HAP-1 (cell line): ENCODE data around the gene TTC32.

Experiments used
- DNase-seq, 2 experiments: peaks; one replicate each; pipeline ENCODE4 v3.0.0-alpha.2; 2016 to 2020; ENCODE audit warnings: low spot score in 2 of 2
- H3K27me3 ChIP-seq: fragments of 250-450 bp; sonication (Bioruptor Pico); 2 replicates; pipeline ENCODE4 v1.5.1; 2020; ENCODE audit warnings: low read depth, mild to moderate bottlenecking, moderate library complexity
- H3K36me3 ChIP-seq: fragments of 250-450 bp; sonication (Bioruptor Pico); replicated peaks from 2 replicates; pipeline ENCODE4 v1.5.1; 2020; ENCODE audit warnings: mild to moderate bottlenecking
- H3K4me1 ChIP-seq: fragments of 250-450 bp; sonication (Bioruptor Pico); 2 replicates; pipeline ENCODE4 v1.5.1; 2020; ENCODE audit warnings: mild to moderate bottlenecking
- H3K4me3 ChIP-seq: fragments of 250-450 bp; sonication (Bioruptor Pico); 2 replicates; pipeline ENCODE4 v1.5.1; 2020; ENCODE audit warnings: mild to moderate bottlenecking, moderate library complexity
- H3K9me3 ChIP-seq: fragments of 250-450 bp; sonication (Bioruptor Pico); 2 replicates; pipeline ENCODE4 v1.5.1; 2020; ENCODE audit warnings: mild to moderate bottlenecking, moderate library complexity
- in situ Hi-C: fragments of 300-500 bp; cut with MboI; formaldehyde crosslinking; loops from 3 replicates; pipeline ENCODE4 v1.14.3; 2020; ENCODE audit warnings: low sequenced_read_pairs, inconsistent platforms, mixed read lengths

TTC32 gene

DNA sequence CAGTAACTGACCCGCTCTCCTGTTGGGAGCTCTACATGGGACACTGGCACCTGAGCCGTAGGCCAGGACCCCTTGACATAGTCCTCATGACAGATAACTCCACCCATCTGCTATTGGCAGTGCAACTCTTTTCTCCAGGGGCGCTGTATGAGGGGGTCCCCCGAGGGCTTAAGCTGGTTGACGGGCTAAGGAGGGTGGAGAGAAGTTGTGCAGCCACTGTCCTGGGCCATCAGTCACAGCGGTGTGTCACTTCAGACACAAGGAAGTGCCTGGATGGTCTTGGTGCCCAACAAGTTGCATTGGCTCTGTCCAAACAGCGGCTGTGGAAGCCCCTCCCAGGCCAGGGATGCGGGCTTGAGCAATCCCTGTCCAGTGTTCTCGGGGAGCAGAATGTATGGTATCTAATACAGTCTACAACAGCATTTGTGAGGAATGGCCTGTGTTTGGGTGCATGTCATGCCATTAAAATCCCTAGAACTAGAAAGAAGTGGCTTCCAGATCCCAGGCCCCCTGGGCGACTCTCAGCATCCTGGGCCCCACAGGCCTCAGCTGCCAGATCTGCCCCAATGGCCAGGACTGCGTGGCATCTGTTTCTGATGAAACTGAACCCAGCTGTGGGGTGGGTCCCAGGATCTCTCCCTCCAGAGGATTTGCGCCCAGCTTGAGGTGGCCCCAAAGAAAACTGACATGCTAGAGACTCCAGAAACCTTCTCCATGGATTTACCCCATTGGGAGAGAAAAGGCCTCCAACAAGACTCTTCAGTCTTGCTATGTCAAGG lies 23.3 kb downstream of the TTC32 start:
- H3K4me1 ChIP-seq: no peaks in the 10 kb centered on the region
- in situ Hi-C loops: no loop called here
- H3K36me3 ChIP-seq: no peaks in the 10 kb centered on the region
- H3K27me3 ChIP-seq: no peaks in the 10 kb centered on the region
- H3K9me3 ChIP-seq: no peaks in the 10 kb centered on the region
- H3K4me3 ChIP-seq: no peak overlapping the region
- no peak for DNase-seq

DNA sequence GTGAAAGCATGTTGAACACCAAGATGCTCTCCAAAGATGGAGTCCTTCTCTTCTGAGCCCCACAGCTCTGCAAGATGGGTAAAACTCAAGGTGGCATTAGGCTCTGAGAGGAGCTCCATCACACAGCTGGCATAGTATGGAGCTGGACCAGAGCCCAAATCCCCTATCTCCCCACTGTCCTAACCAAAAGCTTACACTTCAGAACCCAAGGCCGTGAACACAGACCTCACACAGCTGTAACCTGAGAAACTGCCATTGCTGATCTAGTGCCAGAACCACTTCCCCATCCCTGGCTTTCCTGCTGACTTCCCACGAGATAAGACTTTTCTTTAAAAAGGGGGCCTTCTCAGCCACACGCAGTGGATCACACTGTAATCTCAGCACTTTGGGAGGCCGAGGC lies 25.0 kb downstream of the TTC32 start:
- Histone ChIP-seq H3K36me3 (no peaks in the 10 kb centered on the region), H3K4me3 (no peak overlapping the region), H3K4me1 (no peaks in the 10 kb centered on the region), H3K9me3 (no peaks in the 10 kb centered on the region), H3K27me3 (no peaks in the 10 kb centered on the region)
- in situ Hi-C loops: no loop called here
- DNase-seq: no peak

DNA sequence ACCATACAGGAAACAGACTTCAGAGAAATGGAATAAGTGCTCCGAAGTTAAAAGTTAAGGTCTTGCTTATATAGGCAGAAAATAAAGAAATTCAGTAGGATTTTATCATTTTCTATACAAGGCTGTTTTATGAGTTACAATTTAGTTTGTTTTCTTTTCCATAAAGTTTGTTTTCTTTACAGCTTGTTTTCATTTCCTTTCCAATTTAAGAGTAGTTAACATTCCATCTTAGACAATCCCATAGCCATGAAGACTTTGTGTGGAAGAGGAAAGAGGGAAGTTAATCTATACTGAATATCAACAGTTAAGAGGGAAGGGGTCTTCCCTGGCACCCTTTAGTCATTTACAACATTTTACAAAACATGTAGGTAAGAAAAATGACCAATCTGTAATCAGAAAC lies 26.5 kb downstream of the TTC32 start:
- Histone ChIP-seq H3K27me3 (no peaks in the 10 kb centered on the region), H3K9me3 (no peaks in the 10 kb centered on the region), H3K36me3 (no peaks in the 10 kb centered on the region), H3K4me3 (no peak overlapping the region), H3K4me1 (no peaks in the 10 kb centered on the region)
- no peak for DNase-seq
- in situ Hi-C loops: no loop called here

DNA sequence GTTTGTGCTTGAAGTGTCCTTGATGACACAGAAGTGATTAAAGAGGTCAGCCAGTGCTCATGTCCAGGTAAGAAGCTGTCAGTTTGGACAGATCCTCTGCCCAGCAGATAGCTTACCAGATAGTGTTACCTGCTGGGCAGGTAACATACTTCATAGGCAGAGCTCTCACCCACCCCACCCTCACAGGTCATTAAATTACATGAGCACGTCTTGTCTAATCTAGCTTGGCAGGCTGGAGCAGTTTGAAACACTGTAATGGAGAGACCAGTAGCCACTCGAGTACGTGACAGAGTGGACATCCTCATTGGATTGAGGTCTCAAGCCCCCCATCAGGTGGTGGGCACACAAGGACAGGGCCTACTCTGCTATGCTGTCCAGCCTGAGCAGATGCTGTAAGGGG lies 27.1 kb downstream of the TTC32 start:
- Histone ChIP-seq H3K4me3 (no peak overlapping the region), H3K9me3 (no peaks in the 10 kb centered on the region), H3K27me3 (no peaks in the 10 kb centered on the region), H3K36me3 (no peaks in the 10 kb centered on the region), H3K4me1 (no peaks in the 10 kb centered on the region)
- no peak for DNase-seq
- in situ Hi-C loops: loop anchor here (25.0 kb wide), 2 partner anchors 1112 to 1362 kb away; no protein-coding TSS in a partner anchor

DNA sequence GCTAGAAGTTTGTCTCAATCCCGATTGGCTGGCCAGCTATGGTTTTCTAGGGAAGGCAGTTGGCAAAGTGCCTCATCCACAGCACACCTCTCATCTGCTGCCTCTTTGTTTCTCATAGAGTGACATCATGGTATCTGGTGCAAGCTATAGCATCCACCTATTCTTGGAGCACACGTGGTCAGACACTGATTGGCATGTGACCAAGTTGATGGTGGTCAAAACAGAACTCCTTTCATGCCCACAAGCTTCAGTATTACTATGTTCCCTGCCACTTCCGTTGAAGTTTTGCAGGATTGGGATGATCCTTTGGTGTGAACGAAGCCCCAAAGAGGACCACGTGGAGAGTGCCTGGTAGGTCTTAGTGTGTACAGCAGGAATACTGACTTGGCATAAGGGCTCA lies 28.8 kb downstream of the TTC32 start:
- in situ Hi-C loops: loop anchor here (25.0 kb wide), 2 partner anchors 1111 to 1361 kb away; no protein-coding TSS in a partner anchor
- H3K9me3 ChIP-seq: no peaks in the 10 kb centered on the region
- H3K36me3 ChIP-seq: no peaks in the 10 kb centered on the region
- H3K27me3 ChIP-seq: no peaks in the 10 kb centered on the region
- no peak overlapping the region for H3K4me3 ChIP-seq
- DNase-seq: no peak
- no peaks in the 10 kb centered on the region for H3K4me1 ChIP-seq

DNA sequence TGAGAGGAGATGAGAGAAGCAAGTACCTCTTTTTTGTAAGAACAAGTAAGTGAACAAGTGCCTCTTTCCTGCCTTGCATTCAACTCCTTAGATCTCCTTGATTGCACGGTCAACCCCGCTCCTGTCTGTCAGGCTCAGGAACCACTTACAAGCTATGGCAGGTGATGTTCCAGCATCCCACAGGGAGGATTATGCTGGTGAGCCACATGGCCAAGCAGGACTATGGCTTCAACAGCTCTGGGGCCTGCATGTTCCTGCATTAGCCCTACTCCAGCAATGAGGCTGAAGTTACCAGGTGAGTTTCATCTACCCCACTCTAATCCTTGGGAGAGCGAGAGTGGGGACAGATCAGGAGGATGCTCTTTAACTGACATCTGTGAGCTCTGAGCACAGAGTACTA lies 29.5 kb downstream of the TTC32 start:
- Histone ChIP-seq H3K27me3 (no peaks in the 10 kb centered on the region), H3K4me3 (no peak overlapping the region), H3K4me1 (no peaks in the 10 kb centered on the region), H3K36me3 (no peaks in the 10 kb centered on the region), H3K9me3 (no peaks in the 10 kb centered on the region)
- no peak for DNase-seq
- in situ Hi-C loops: loop anchor here (25.0 kb wide), 2 partner anchors 1110 to 1360 kb away; no protein-coding TSS in a partner anchor

DNA sequence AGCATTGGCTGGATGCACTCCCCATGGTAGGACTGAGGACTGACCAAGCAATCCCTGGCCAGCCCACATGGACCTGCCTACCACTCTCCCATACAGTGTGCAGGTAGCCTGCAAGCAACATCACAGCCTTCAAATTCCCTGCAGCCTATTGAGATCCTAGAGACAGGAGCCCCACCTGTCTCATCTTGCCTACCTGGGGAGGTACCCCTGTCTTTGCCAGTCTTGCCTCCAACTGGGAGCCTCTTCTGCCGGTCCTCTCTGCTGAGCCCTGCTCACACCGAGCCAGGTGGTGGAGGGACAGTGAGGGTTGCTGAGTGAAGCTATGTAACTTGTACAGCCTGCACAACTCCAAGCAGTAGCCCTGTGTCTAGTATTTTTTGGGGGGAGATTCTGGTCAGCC lies 29.9 kb downstream of the TTC32 start:
- in situ Hi-C loops: loop anchor here (25.0 kb wide), 2 partner anchors 1110 to 1360 kb away; no protein-coding TSS in a partner anchor
- no peaks in the 10 kb centered on the region for H3K4me1 ChIP-seq
- no peaks in the 10 kb centered on the region for H3K36me3 ChIP-seq
- H3K27me3 ChIP-seq: no peaks in the 10 kb centered on the region
- no peak overlapping the region for H3K4me3 ChIP-seq
- DNase-seq: no peak
- H3K9me3 ChIP-seq: no peaks in the 10 kb centered on the region

DNA sequence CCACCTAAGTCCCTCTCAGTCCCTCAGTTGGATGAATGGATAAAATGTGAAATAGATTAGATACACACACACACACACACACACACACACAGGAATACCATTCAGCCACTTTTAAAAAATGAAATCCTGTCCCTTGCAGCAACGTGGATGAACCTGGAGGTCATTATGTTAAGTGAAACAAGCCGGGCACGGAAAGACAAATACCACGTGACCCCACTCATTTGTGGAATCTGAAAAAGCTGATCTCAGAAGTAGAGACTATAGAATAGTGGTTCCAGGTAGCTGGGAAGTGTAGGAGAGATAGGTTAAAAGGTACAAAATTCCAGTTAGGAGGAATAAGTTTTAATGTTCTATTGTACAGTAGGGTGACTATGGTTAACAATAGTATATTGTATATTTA lies 31.0 kb downstream of the TTC32 start:
- in situ Hi-C loops: loop anchor here (25.0 kb wide), 2 partner anchors 1108 to 1358 kb away; no protein-coding TSS in a partner anchor
- Histone ChIP-seq H3K4me1 (no peaks in the 10 kb centered on the region), H3K9me3 (no peaks in the 10 kb centered on the region), H3K4me3 (no peak overlapping the region), H3K27me3 (no peaks in the 10 kb centered on the region), H3K36me3 (no peaks in the 10 kb centered on the region)
- DNase-seq: no peak

DNA sequence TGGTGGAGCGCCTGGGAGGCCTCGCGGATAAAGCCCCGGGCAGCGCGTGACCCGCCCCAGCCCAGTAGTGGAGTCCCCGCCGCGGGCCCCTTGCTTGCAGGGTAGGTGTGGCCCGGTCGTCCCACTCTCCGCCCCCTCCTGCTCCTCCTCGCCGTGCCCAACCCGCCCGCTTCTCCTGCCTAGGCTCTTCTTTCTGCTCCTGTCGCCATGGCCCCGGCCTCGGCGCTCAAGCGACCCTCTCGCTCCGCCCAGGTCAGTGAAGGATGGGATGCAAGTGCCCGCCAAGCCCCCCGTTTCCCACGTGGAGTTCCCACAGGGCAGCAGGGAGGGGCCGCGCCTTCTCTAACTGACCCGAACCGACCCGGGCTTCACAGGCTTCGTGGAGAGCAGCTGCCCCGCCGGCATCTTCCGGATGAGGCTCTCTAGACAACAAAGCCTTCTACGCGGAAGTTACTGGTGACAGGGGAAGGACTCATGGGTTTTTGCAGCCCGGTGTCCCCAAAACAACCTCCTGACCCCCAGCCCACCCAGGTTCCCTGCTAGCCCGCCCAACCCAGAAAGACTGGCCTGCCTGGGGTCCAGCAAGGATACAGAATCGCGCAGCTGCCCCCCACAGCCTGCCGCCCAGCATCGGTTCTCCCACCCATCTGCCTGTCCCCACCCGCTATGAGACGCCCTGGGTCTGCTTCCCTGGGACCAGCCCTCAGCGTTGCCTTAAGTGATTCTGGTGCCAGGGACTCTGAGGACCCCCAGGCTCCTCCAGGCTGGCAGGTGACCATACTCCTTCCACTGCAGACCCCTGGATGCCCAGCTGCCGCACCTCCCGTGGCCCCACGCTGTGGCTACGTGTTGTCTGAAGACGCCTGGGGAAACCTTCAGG lies 32.8 kb downstream of the TTC32 start:
- Histone ChIP-seq H3K9me3 (no peaks in the 10 kb centered on the region), H3K27me3 (no peaks in the 10 kb centered on the region), H3K4me3 (no peak overlapping the region), H3K36me3 (no peaks in the 10 kb centered on the region), H3K4me1 (no peaks in the 10 kb centered on the region)
- in situ Hi-C loops: loop anchor here (10.0 to 25.0 kb wide), 4 partner anchors 184 to 1434 kb away; no protein-coding TSS in a partner anchor
- DNase-seq: no peak

DNA sequence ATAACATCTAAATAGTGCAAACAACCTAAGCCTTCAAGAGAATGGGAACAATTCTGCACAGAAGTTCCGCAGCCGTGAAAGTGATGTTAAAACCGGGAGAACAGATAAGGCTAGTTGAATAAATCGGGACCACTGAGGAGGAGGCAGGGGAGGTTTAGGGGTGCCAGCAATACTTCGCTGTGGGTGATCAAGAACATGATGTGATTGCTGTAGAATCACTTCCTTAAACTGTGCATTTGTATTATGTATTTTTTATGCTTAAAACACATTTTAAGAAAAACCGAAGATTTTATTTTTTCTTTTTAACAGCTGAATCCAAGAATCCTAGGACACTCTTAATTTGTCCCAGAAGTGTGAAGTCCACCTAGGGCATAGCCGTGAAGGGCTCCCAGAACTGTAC lies 33.6 kb downstream of the TTC32 start:
- DNase-seq: no peak
- no peaks in the 10 kb centered on the region for H3K9me3 ChIP-seq
- H3K4me3 ChIP-seq: no peak overlapping the region
- no peaks in the 10 kb centered on the region for H3K4me1 ChIP-seq
- H3K36me3 ChIP-seq: no peaks in the 10 kb centered on the region
- no peaks in the 10 kb centered on the region for H3K27me3 ChIP-seq
- in situ Hi-C loops: loop anchor here (10.0 to 25.0 kb wide), 4 partner anchors 183 to 1433 kb away; no protein-coding TSS in a partner anchor

DNA sequence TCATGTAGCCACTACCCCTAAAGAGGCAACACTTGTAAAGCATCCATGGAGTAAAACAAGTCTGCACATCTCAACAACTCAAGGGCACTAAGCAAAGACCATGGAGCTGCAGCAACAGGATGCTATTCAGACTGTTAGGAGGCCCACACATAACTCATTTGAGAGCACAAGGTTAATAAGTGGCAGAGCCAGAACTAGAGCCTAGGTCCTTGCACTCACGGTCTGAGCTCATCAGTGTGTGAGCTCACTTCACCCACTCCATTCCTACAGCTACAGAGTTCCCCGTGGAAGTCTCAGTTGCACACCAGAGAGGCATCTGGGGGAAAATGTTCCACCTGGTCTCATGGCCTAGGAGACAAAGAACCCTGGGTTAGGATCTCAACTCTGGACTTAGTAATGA lies 35.0 kb downstream of the TTC32 start:
- no peaks in the 10 kb centered on the region for H3K4me1 ChIP-seq
- in situ Hi-C loops: loop anchor here (10.0 to 25.0 kb wide), 4 partner anchors 182 to 1432 kb away; no protein-coding TSS in a partner anchor
- no peaks in the 10 kb centered on the region for H3K36me3 ChIP-seq
- H3K4me3 ChIP-seq: no peak overlapping the region
- H3K27me3 ChIP-seq: no peaks in the 10 kb centered on the region
- DNase-seq: no peak
- H3K9me3 ChIP-seq: no peaks in the 10 kb centered on the region

DNA sequence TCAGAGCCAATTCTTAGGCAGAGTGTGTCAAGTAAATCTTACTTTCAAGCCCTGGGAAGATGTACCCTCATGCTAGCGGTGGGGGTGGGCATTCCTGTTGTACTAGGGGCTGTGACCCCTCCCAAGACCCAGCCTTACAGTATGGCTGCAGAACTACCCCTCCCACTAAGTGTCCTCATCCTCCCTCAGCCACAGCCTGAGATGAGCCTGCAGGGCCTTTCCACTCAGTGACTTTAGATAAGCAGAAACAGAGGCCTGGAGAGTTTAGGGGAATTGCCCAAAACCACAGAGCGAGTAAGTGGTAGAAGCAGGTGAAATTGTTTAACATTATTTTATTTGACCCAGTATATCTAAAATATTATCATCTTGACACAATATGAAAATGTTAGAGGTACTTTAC lies 36.6 kb downstream of the TTC32 start:
- Histone ChIP-seq H3K27me3 (no peaks in the 10 kb centered on the region), H3K4me1 (no peaks in the 10 kb centered on the region), H3K9me3 (no peaks in the 10 kb centered on the region), H3K4me3 (no peak overlapping the region), H3K36me3 (no peaks in the 10 kb centered on the region)
- no peak for DNase-seq
- in situ Hi-C loops: loop anchor here (10.0 to 25.0 kb wide), 4 partner anchors 180 to 1430 kb away; no protein-coding TSS in a partner anchor

DNA sequence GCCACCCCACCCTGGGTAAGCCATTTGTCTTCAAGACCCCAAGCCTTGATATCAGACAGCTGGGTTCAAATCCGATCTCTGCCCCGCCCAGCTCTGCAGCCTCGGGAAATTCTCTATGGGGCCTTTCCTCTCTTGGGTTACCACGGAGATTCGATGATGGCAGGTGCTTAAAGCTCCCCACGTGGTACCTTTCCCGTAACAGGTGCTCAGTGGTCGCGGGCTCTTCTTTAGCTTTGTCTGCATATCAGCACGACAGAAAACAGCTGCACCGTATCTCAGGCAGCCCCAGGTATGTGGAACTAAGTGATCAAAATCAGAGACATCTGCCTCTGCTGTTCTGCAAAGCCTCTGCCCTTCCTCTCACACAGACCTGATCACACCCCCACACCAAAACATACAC lies 37.4 kb downstream of the TTC32 start:
- Histone ChIP-seq H3K4me1 (no peaks in the 10 kb centered on the region), H3K27me3 (no peaks in the 10 kb centered on the region), H3K4me3 (no peak overlapping the region), H3K36me3 (no peaks in the 10 kb centered on the region), H3K9me3 (no peaks in the 10 kb centered on the region)
- in situ Hi-C loops: loop anchor here (10.0 to 25.0 kb wide), 4 partner anchors 180 to 1430 kb away; no protein-coding TSS in a partner anchor
- DNase-seq: no peak
